GM23338 (cell line): Measurements from ENCODE around the gene GNAZ. TPM values are rescaled to one million over a fixed set of nuclear protein-coding genes. Genes with fewer than 3 reads are reported as not detected.

ENCODE experiments used
- ATAC-seq: fragments of 200-7000 bp; cut with Tn5 transposase; 3 replicates; pipeline ENCODE4 v1.9.1; 2020
- DNase-seq: peaks from one replicate; pipeline ENCODE4 v3.0.0-alpha.2; 2015; ENCODE audit warnings: low spot score
- H2AFZ ChIP-seq: fragments of 200-600 bp; sonication (generic); 2 replicates; pipeline ENCODE4 v1.8.0; 2016; ENCODE audit warnings: antibody characterized with exemption, mild to moderate bottlenecking, moderate library complexity
- H3F3A ChIP-seq: fragments of 200-600 bp; sonication (generic); replicated peaks from 2 replicates; pipeline ENCODE4 v1.8.0; 2017; ENCODE audit warnings: antibody characterized with exemption, mixed run types, low read depth
- H3K27ac ChIP-seq: fragments of 200-600 bp; sonication (generic); 2 replicates; pipeline ENCODE4 v1.6.1; 2016; ENCODE audit warnings: low read depth
- H3K27me3 ChIP-seq: fragments of 200-600 bp; sonication (generic); 2 replicates; pipeline ENCODE4 v1.8.0; 2016; ENCODE audit warnings: mild to moderate bottlenecking, mixed run types, moderate library complexity; ENCODE audit not compliant: insufficient read depth
- H3K36me3 ChIP-seq: fragments of 200-600 bp; sonication (generic); 2 replicates; pipeline ENCODE4 v1.8.0; 2016; ENCODE audit warnings: mild to moderate bottlenecking; ENCODE audit not compliant: insufficient read depth
- H3K4me1 ChIP-seq: fragments of 200-600 bp; sonication (generic); 2 replicates; pipeline ENCODE4 v1.8.0; 2016; ENCODE audit warnings: mild to moderate bottlenecking, moderate library complexity; ENCODE audit not compliant: insufficient read depth
- H3K4me2 ChIP-seq: fragments of 200-600 bp; sonication (generic); 2 replicates; pipeline ENCODE4 v1.7.1; 2017; ENCODE audit warnings: mixed run types
- H3K4me3 ChIP-seq: fragments of 200-600 bp; sonication (generic); 2 replicates; pipeline ENCODE4 v1.6.1; 2016; ENCODE audit warnings: mixed run types
- H3K79me2 ChIP-seq: fragments of 200-600 bp; sonication (generic); replicated peaks from 2 replicates; pipeline ENCODE4 v1.8.0; 2017; ENCODE audit warnings: mild to moderate bottlenecking; ENCODE audit not compliant: insufficient read depth
- H3K9me2 ChIP-seq: fragments of 200-600 bp; sonication (generic); 2 replicates; pipeline ENCODE4 v1.8.0; 2017; ENCODE audit not compliant: insufficient read depth
- H4K20me1 ChIP-seq: fragments of 200-600 bp; sonication (generic); replicated peaks from 2 replicates; pipeline ENCODE4 v1.8.0; 2017; ENCODE audit warnings: mild to moderate bottlenecking; ENCODE audit not compliant: insufficient read depth
- H3K27ac Mint-ChIP-seq: 2 replicates; pipeline ENCODE4 v1.8.0; 2020; ENCODE audit warnings: inconsistent platforms, mild to moderate bottlenecking, moderate library complexity, mixed read lengths
- H3K27me3 Mint-ChIP-seq: 3 replicates; pipeline ENCODE4 v1.8.0; 2022; ENCODE audit warnings: low read depth, mild to moderate bottlenecking, moderate library complexity, mixed read lengths, inconsistent platforms; ENCODE audit not compliant: insufficient read depth, poor library complexity
- H3K36me3 Mint-ChIP-seq: 3 replicates; pipeline ENCODE4 v1.8.0; 2021; ENCODE audit warnings: low read depth, mild to moderate bottlenecking, inconsistent platforms, moderate library complexity, mixed read lengths
- H3K4me1 Mint-ChIP-seq: 3 replicates; pipeline ENCODE4 v1.8.0; 2020; ENCODE audit warnings: mild to moderate bottlenecking, inconsistent platforms, mixed read lengths
- H3K4me3 Mint-ChIP-seq: 3 replicates; pipeline ENCODE4 v1.8.0; 2021; ENCODE audit warnings: moderate library complexity, mild to moderate bottlenecking, inconsistent platforms, mixed read lengths
- H3K9me3 Mint-ChIP-seq: 3 replicates; pipeline ENCODE4 v1.8.0; 2020; ENCODE audit warnings: moderate library complexity, mild to moderate bottlenecking, inconsistent platforms, mixed read lengths
- CTCF ChIP-seq, 2 experiments: fragments of 200-600 bp in 1 of 2; sonication (generic) in 1 of 2; conservative IDR thresholded peaks; 2 replicates each; pipeline versions ENCODE4 v1.5.1 to v1.6.1; 2016 to 2017; ENCODE audit warnings: antibody characterized with exemption in 2 of 2, low read depth in 2 of 2, mild to moderate bottlenecking in 2 of 2, moderate library complexity in 1 of 2
- EZH2phosphoT487 ChIP-seq: fragments of 200-600 bp; sonication (generic); IDR thresholded peaks from one replicate; pipeline ENCODE4 v1.8.1; 2018; ENCODE audit warnings: antibody characterized with exemption; ENCODE audit not compliant: unreplicated experiment
- JUNB ChIP-seq: IDR thresholded peaks from one replicate; pipeline ENCODE4 v1.6.1; 2016; ENCODE audit warnings: antibody characterized with exemption; ENCODE audit not compliant: unreplicated experiment
- NANOG ChIP-seq: IDR thresholded peaks from 2 replicates; pipeline ENCODE4 v1.6.1; 2016; ENCODE audit warnings: antibody characterized with exemption, borderline replicate concordance
- STAT1 ChIP-seq: IDR thresholded peaks from one replicate; pipeline ENCODE4 v1.6.1; 2016; ENCODE audit warnings: antibody characterized with exemption; ENCODE audit not compliant: unreplicated experiment
- ZNF114 ChIP-seq: fragments of 250-450 bp; sonication (Bioruptor Pico); IDR thresholded peaks from 2 replicates; pipeline ENCODE4 v1.5.0; 2020; ENCODE audit warnings: mild to moderate bottlenecking, moderate library complexity
- ZNF462 ChIP-seq: fragments of 250-450 bp; sonication (Bioruptor Pico); IDR thresholded peaks from 2 replicates; pipeline ENCODE4 v1.5.0; 2020; ENCODE audit warnings: mild to moderate bottlenecking, moderate library complexity
- polyA plus RNA-seq: library from polyadenylated mRNA; unstranded; fragments of >200 nt; fragmentation: Nextera tagmentation; extraction: Ambion mirVana; gene quantifications from 2 replicates; pipeline ENCODE4 v1.2.1, GENCODE V29; 2016
- total RNA-seq: library from RNA; depleted of rRNA; stranded (reverse); fragments of >200 nt; shearing (Covaris generic); gene quantifications from 2 replicates; pipeline ENCODE4 v1.2.3, GENCODE V29; 2014

The GNAZ gene
- total and polyA plus RNA-seq, 2 experiments from 2014 or later, result 2.9 to 11.1 TPM

DNA sequence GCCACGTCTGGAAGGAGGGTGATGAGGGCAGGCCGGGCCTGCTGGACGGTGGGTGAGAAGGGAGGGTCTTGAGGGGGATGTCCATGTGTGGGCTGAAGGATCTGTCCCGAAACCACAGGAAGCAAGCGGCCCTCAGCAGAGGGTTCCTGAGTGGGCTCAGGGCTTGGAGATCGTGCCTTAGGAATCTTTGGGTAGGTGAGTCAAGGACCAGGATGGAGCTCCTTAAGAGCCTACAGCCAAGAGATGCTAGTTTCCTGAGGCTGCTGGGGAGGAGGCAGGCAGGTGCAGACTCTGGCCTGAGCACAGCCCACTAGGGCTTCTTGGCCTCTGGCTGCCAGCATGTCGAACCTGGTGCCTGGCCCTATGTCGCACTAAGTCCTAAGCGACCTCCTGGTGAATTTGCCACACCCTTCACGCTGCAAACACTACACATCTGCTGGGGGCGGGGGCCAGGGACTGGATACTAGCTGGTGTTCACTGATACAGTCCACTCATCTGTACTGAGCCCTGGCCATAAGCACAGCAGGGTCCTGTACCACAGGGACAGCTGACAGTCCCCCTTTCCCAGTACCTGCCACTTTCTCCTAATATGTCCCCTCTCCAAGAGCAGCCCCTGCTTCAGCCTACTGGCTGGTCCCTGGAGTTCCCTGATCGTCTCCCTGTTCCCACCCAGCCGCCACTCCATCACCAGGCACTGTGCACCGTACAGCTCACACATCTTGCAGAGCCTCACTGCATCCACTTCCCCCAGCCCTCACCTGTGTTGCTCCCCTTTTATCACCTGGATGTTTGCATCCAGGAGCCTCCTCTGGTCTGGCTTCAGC, 19.5 kb downstream of the GNAZ start:
- no peaks in the 10 kb centered on the region; the same call in 1 of the 2 replicates for H4K20me1 ChIP-seq
- no peak overlapping the region for H3K27ac Mint-ChIP-seq
- no peaks in the 10 kb centered on the region for H3K27me3 ChIP-seq
- no peaks in the 10 kb centered on the region for H3K9me2 ChIP-seq
- H3K36me3 Mint-ChIP-seq, result no peaks in the 10 kb centered on the region
- no peaks in the 10 kb centered on the region for H3K79me2 ChIP-seq
- H3K4me3 Mint-ChIP-seq, result no peak overlapping the region
- H3K4me3 ChIP-seq, result no peak overlapping the region
- H2AFZ ChIP-seq, result no peak overlapping the region
- H3K4me1 ChIP-seq, result no peaks in the 10 kb centered on the region; the same call in 1 of the 2 replicates
- TF ChIP-seq JUNB, result no peak
- TF ChIP-seq CTCF (conservative IDR thresholded peaks at IDR 0.05; ENCODE audit: low read depth in 2 of 2), result no peak
- TF ChIP-seq ZNF114 (CRISPR knock-in tag), result no peak
- TF ChIP-seq STAT1, result no peak
- TF ChIP-seq ZNF462, result no peak
- no peak for TF ChIP-seq EZH2phosphoT487
- TF ChIP-seq NANOG, result no peak
- no peak for ATAC-seq
- H3K4me2 ChIP-seq, result no peak overlapping the region
- peaks cover 15% of the 10 kb centered on the region for H3K4me1 Mint-ChIP-seq
- no peaks in the 10 kb centered on the region for H3K9me3 Mint-ChIP-seq
- DNase-seq, result no peak
- peaks cover 11% of the 10 kb centered on the region for H3K27me3 Mint-ChIP-seq
- no peaks in the 10 kb centered on the region for H3F3A ChIP-seq
- no peaks in the 10 kb centered on the region for H3K36me3 ChIP-seq
- H3K27ac ChIP-seq, result no peak overlapping the region
